Skin of body (tissue), 2 donors: ENCODE measurements around the gene SETMAR. TPM values are rescaled to one million over a fixed set of nuclear protein-coding genes. Genes with fewer than 3 reads are reported as not detected.

Source experiments
- DNase-seq: peaks from one replicate; lab custom pipeline; 2025; lab: John Stamatoyannopoulos, UW
- total RNA-seq: library from RNA; depleted of rRNA; stranded (reverse); fragments of >200 nt; gene quantifications from one replicate; pipeline ENCODE4 v1.2.3, GENCODE V29; 2014

Gene SETMAR
- total RNA-seq, 1 donor from 2014 or later: 20.0 TPM

- DNase-seq: no peak
Measured at GRCh38 chr3:4351164-4351855, 48.1 kb downstream of the SETMAR start.

GRCh38 chr3:4351872-4352271, 48.7 kb downstream of the SETMAR start:
- DNase-seq: no peak

GRCh38 chr3:4355401-4356219, 52.4 kb downstream of the SETMAR start:
- peak; percentile 16 for DNase-seq

- no peak for DNase-seq
Measured at GRCh38 chr3:4356220-4356540, 53.0 kb downstream of the SETMAR start.

GRCh38 chr3:4356546-4357410, 53.6 kb downstream of the SETMAR start:
- no peak for DNase-seq

- DNase-seq: no peak
Measured at GRCh38 chr3:4358273-4358672, 55.1 kb downstream of the SETMAR start.

GRCh38 chr3:4359805-4360502, 56.8 kb downstream of the SETMAR start:
- no peak for DNase-seq

GRCh38 chr3:4360817-4361216, 57.6 kb downstream of the SETMAR start:
- no peak for DNase-seq

- no peak for DNase-seq
Measured at GRCh38 chr3:4362523-4362922, 59.4 kb downstream of the SETMAR start.

Other genes with a start within 250 kb of the SETMAR start
- gene SUMF1, start 163.9 kb downstream of the SETMAR start, total RNA-seq: 34.0 TPM
- 30.4 TPM for gene ITPR1, start 190.0 kb downstream of the SETMAR start, total RNA-seq